ENCODE data around the gene DHX57.

DHX57 gene

GRCh38 chr2:38751596-38752410, 123.9 kb downstream of the DHX57 start:
- DNase-seq (ENCODE audit: low read depth in 2 of 2): peak in 1 of 2 donors; percentile 10

GRCh38 chr2:38750891-38751595, 124.7 kb downstream of the DHX57 start, which contains the start of gene SRSF7:
Gene SRSF7 (minus strand): TSS chr2:38751361. CDS start chr2:38751256, 105 bp downstream.
- DNase-seq (ENCODE audit: low read depth in 2 of 2): peak; percentile 95 to 98

GRCh38 chr2:38750011-38750890, 125.5 kb downstream of the DHX57 start:
- peak in 1 of 2 donors; percentile 15 for DNase-seq (ENCODE audit: low read depth in 2 of 2)

- DNase-seq (ENCODE audit: low read depth in 2 of 2): no peak
These were observed 126.6 kb downstream of the DHX57 start for GRCh38 chr2:38748943-38749804.

- DNase-seq (ENCODE audit: low read depth in 2 of 2): no peak
These were observed 127.3 kb downstream of the DHX57 start for GRCh38 chr2:38748391-38748790.

GRCh38 chr2:38747819-38748218, 127.9 kb downstream of the DHX57 start:
- DNase-seq (ENCODE audit: low read depth in 2 of 2): no peak
